ENCODE results near the gene DNAI4.
"Not testable (repeated sequence)": the region's sequence is repeated elsewhere in the genome, so short reads cannot be mapped to it uniquely, and the experiment has no call there.

Gene DNAI4

GRCh38 chr1:66809736-66810326 lies 114.8 kb downstream of the DNAI4 start:
- H3K4me1 ChIP-seq (ENCODE audit: low read length): no peaks in the 10 kb centered on the region
- H3K36me3 ChIP-seq (replicated peaks; ENCODE audit: low read depth, low read length): no peaks in the 10 kb centered on the region
- no peaks in the 10 kb centered on the region for H3K9me3 ChIP-seq (ENCODE audit: insufficient read depth, low read length)
- no peak overlapping the region for H3K4me2 ChIP-seq (ENCODE audit: low read length)
- H3K9ac ChIP-seq (ENCODE audit: low read length): no peak overlapping the region
- H3K27me3 ChIP-seq (ENCODE audit: low read depth, low read length): no peaks in the 10 kb centered on the region
- H3K4me3 ChIP-seq (ENCODE audit: low read length): no peak overlapping the region
- TF ChIP-seq EZH2phosphoT487 (IDR thresholded peaks at IDR 0.05; ENCODE audit: low read depth) (no peak), CTCF (IDR thresholded peaks at IDR 0.05; ENCODE audit: low read depth, low read length) (no peak)
- H4K20me1 ChIP-seq (ENCODE audit: insufficient read depth, low read length): no peaks in the 10 kb centered on the region
- no peak overlapping the region for H3K27ac ChIP-seq (ENCODE audit: low read length)
- no peaks in the 10 kb centered on the region for H3K79me2 ChIP-seq (ENCODE audit: low read length)
- no peak overlapping the region for H2AFZ ChIP-seq (ENCODE audit: low read depth, low read length)

- H4K20me1 ChIP-seq (ENCODE audit: insufficient read depth, low read length): no peaks in the 10 kb centered on the region
- H3K4me2 ChIP-seq (ENCODE audit: low read length): no peak overlapping the region
- no peaks in the 10 kb centered on the region for H3K9me3 ChIP-seq (ENCODE audit: insufficient read depth, low read length)
- H3K36me3 ChIP-seq (replicated peaks; ENCODE audit: low read depth, low read length): no peaks in the 10 kb centered on the region
- H3K79me2 ChIP-seq (ENCODE audit: low read length): no peaks in the 10 kb centered on the region
- H2AFZ ChIP-seq (ENCODE audit: low read depth, low read length): no peak overlapping the region
- H3K27ac ChIP-seq (ENCODE audit: low read length): no peak overlapping the region
- H3K27me3 ChIP-seq (ENCODE audit: low read depth, low read length): no peaks in the 10 kb centered on the region
- no peak overlapping the region for H3K9ac ChIP-seq (ENCODE audit: low read length)
- no peak for TF ChIP-seq EZH2phosphoT487 (IDR thresholded peaks at IDR 0.05; ENCODE audit: low read depth)
- TF ChIP-seq CTCF (IDR thresholded peaks at IDR 0.05; ENCODE audit: low read depth, low read length): no peak
- H3K4me1 ChIP-seq (ENCODE audit: low read length): no peaks in the 10 kb centered on the region
- H3K4me3 ChIP-seq (ENCODE audit: low read length): no peak overlapping the region
Measured at GRCh38 chr1:66809245-66809644, 115.4 kb downstream of the DNAI4 start.

GRCh38 chr1:66795839-66796238 lies 128.8 kb downstream of the DNAI4 start:
- not testable (repeated sequence) for H3K27me3 ChIP-seq (ENCODE audit: low read depth, low read length); H3K4me2 ChIP-seq (ENCODE audit: low read length); H3K79me2 ChIP-seq (ENCODE audit: low read length); H3K9ac ChIP-seq (ENCODE audit: low read length); H3K4me1 ChIP-seq (ENCODE audit: low read length); H2AFZ ChIP-seq (ENCODE audit: low read depth, low read length); H3K27ac ChIP-seq (ENCODE audit: low read length); H3K4me3 ChIP-seq (ENCODE audit: low read length); H4K20me1 ChIP-seq (ENCODE audit: insufficient read depth, low read length); H3K9me3 ChIP-seq (ENCODE audit: insufficient read depth, low read length); H3K36me3 ChIP-seq (replicated peaks; ENCODE audit: low read depth, low read length)

- TF ChIP-seq CTCF (IDR thresholded peaks at IDR 0.05; ENCODE audit: low read depth, low read length) (no peak), EZH2phosphoT487 (IDR thresholded peaks at IDR 0.05; ENCODE audit: low read depth) (no peak)
- Histone ChIP-seq H3K9me3 (ENCODE audit: insufficient read depth, low read length) (no peaks in the 10 kb centered on the region), H3K4me2 (ENCODE audit: low read length) (no peak overlapping the region), H3K36me3 (replicated peaks; ENCODE audit: low read depth, low read length) (no peaks in the 10 kb centered on the region), H3K9ac (ENCODE audit: low read length) (no peak overlapping the region), H3K27ac (ENCODE audit: low read length) (no peak overlapping the region), H4K20me1 (ENCODE audit: insufficient read depth, low read length) (no peaks in the 10 kb centered on the region), H2AFZ (ENCODE audit: low read depth, low read length) (no peak overlapping the region), H3K27me3 (ENCODE audit: low read depth, low read length) (no peaks in the 10 kb centered on the region), H3K4me1 (ENCODE audit: low read length) (peaks cover 11% of the 10 kb centered on the region), H3K4me3 (ENCODE audit: low read length) (no peak overlapping the region), H3K79me2 (ENCODE audit: low read length) (no peaks in the 10 kb centered on the region)
Measured at GRCh38 chr1:66791621-66792610, 132.7 kb downstream of the DNAI4 start.

Data from OCI-LY3 (cell line).